HCT116 (cell line): ENCODE measurements around the gene ATXN7L2. TPM values are rescaled to one million over a fixed set of nuclear protein-coding genes. Genes with fewer than 3 reads are reported as not detected.

Experiments used
- ATAC-seq: fragments of 200-7000 bp; cut with Tn5 transposase; 2 replicates; pipeline ENCODE4 v1.9.1; 2020; ENCODE audit warnings: mild to moderate bottlenecking, moderate library complexity
- BruUV-seq: library from RNA; stranded (reverse); fragments of 400-500 nt; replicated peaks from 2 replicates; lab custom pipeline; 2021; lab: Mats Ljungman, UMichigan
- CTCF ChIA-PET: fragments of 300-600 bp; sonication (Branson Sonifier 250); formaldehyde crosslinking; loops from one replicate; lab custom pipeline; 2021; ENCODE audit warnings: antibody characterized with exemption; lab: Charles Lee
- POLR2A ChIA-PET: fragments of 300-600, 350-600 bp; sonication (Branson Sonifier 250); formaldehyde crosslinking; loops from one replicate; lab custom pipeline; 2021; ENCODE audit warnings: antibody characterized with exemption; lab: Charles Lee
- RAD21 ChIA-PET, 2 experiments: fragments of 300-600 bp; sonication (Branson Sonifier 250); formaldehyde crosslinking; loops; one replicate each; lab custom pipeline; 2023; ENCODE audit warnings: low total read pairs in 2 of 2; ENCODE audit not compliant: uncharacterized antibody in 2 of 2, unreplicated experiment in 2 of 2, low non-redundant PET in 1 of 2; lab: Charles Lee
- DNase-seq: peaks from one replicate; pipeline ENCODE4 v3.0.0-alpha.2; 2010; ENCODE audit warnings: low read depth, low spot score
- H2AFZ ChIP-seq: fragments of 200-600 bp; shearing (Covaris generic), sonication (generic); 2 replicates; pipeline ENCODE4 v1.6.1; 2017; ENCODE audit warnings: low read depth, mixed run types, mixed read lengths, antibody characterized with exemption, low read length; ENCODE audit not compliant: poor library complexity, severe bottlenecking
- H3K27ac ChIP-seq: 2 replicates; pipeline ENCODE4 v1.5.1; 2012; ENCODE audit warnings: low read depth, low read length
- H3K27me3 ChIP-seq: fragments of 200-600 bp; sonication (generic); 2 replicates; pipeline ENCODE4 v1.6.1; 2016; ENCODE audit warnings: mixed run types, low read length, mixed read lengths; ENCODE audit not compliant: insufficient read depth
- H3K36me3 ChIP-seq, 2 experiments: fragments of 200-500 bp in 1 of 2; fragments of 200-600 bp in 1 of 2; sonication (Bioruptor generic) in 1 of 2; sonication (generic) in 1 of 2; 2 replicates each; pipeline versions ENCODE4 v1.5.1 to v1.6.1; 2014 to 2016; ENCODE audit warnings: low read length in 2 of 2, inconsistent platforms in 1 of 2, mixed read lengths in 1 of 2, mixed run types in 1 of 2; ENCODE audit not compliant: insufficient read depth in 2 of 2, control insufficient read depth in 1 of 2
- H3K4me1 ChIP-seq, 2 experiments: fragments of 200-600 bp in 1 of 2; sonication (generic) in 1 of 2; 2 replicates each; pipeline versions ENCODE4 v1.5.1 to v1.6.1; 2012 to 2017; ENCODE audit warnings: low read length in 2 of 2, inconsistent platforms in 1 of 2, mild to moderate bottlenecking in 1 of 2, mixed read lengths in 1 of 2, mixed run types in 1 of 2, moderate library complexity in 1 of 2; ENCODE audit not compliant: insufficient read depth in 2 of 2, control insufficient read depth in 1 of 2
- H3K4me2 ChIP-seq: fragments of 200-600 bp; sonication (generic); 2 replicates; pipeline ENCODE4 v1.6.1; 2017; ENCODE audit warnings: mixed run types, low read length, mixed read lengths
- H3K4me3 ChIP-seq, 2 experiments: fragments of 200-600 bp in 1 of 2; sonication (generic) in 1 of 2; replicated peaks in 1 of 2; 2 replicates each; pipeline ENCODE4 v1.5.1; 2011 to 2016; ENCODE audit warnings: low read length in 2 of 2, control low read depth in 1 of 2, low read depth in 1 of 2, mild to moderate bottlenecking in 1 of 2, mixed read lengths in 1 of 2, mixed run types in 1 of 2
- H3K79me2 ChIP-seq: fragments of 200-600 bp; sonication (generic); 2 replicates; pipeline ENCODE4 v1.6.1; 2017; ENCODE audit warnings: mild to moderate bottlenecking, mixed run types, low read length, moderate library complexity, mixed read lengths; ENCODE audit not compliant: insufficient read depth
- H3K9ac ChIP-seq: fragments of 200-600 bp; sonication (generic); 2 replicates; pipeline ENCODE4 v1.6.1; 2016; ENCODE audit warnings: low read length, mixed read lengths
- H3K9me2 ChIP-seq: fragments of 200-600 bp; sonication (generic), shearing (Covaris generic); 2 replicates; pipeline ENCODE4 v1.6.1; 2017; ENCODE audit warnings: mixed run types, mild to moderate bottlenecking, moderate library complexity; ENCODE audit not compliant: insufficient read depth
- H3K9me3 ChIP-seq, 2 experiments: fragments of 200-500 bp in 1 of 2; fragments of 200-600 bp in 1 of 2; sonication (Bioruptor generic) in 1 of 2; sonication (generic) in 1 of 2; 2 replicates each; pipeline ENCODE4 v1.6.1; 2014 to 2017; ENCODE audit warnings: low read length in 2 of 2, mixed read lengths in 2 of 2, inconsistent platforms in 1 of 2, low read depth in 1 of 2, mild to moderate bottlenecking in 1 of 2, mixed run types in 1 of 2, moderate library complexity in 1 of 2; ENCODE audit not compliant: control insufficient read depth in 1 of 2, insufficient read depth in 1 of 2
- H4K20me1 ChIP-seq: fragments of 200-600 bp; sonication (generic), shearing (Covaris generic); 2 replicates; pipeline ENCODE4 v1.6.1; 2017; ENCODE audit warnings: mixed run types, mild to moderate bottlenecking, moderate library complexity; ENCODE audit not compliant: insufficient read depth
- CBX3 ChIP-seq: IDR thresholded peaks from 2 replicates; pipeline ENCODE4 v1.6.1; 2012; ENCODE audit warnings: low read depth
- CEBPB ChIP-seq: IDR thresholded peaks from 2 replicates; pipeline ENCODE4 v1.6.1; 2012; ENCODE audit warnings: low read depth
- EGR1 ChIP-seq: IDR thresholded peaks from 2 replicates; pipeline ENCODE4 v1.6.1; 2012; ENCODE audit warnings: low read depth
- EZH2 ChIP-seq: fragments of 200-600 bp; sonication (generic); IDR thresholded peaks from 2 replicates; pipeline ENCODE4 v1.6.1; 2017; ENCODE audit warnings: antibody characterized with exemption, mixed run types
- EZH2phosphoT487 ChIP-seq: fragments of 200-600 bp; IDR thresholded peaks from 2 replicates; pipeline ENCODE4 v1.6.1; 2018; ENCODE audit warnings: antibody characterized with exemption, borderline replicate concordance
- POLR2A ChIP-seq: IDR thresholded peaks from 2 replicates; pipeline ENCODE4 v1.7.0; 2011; ENCODE audit warnings: borderline replicate concordance; ENCODE audit not compliant: insufficient read depth, insufficient read length; ENCODE audit errors: extremely low read depth
- POLR2AphosphoS5 ChIP-seq: IDR thresholded peaks from 2 replicates; pipeline ENCODE4 v1.6.1; 2011; ENCODE audit warnings: mild to moderate bottlenecking, low read depth, low read length, moderate library complexity
- SIN3A ChIP-seq: IDR thresholded peaks from 2 replicates; pipeline ENCODE4 v1.6.1; 2012; ENCODE audit warnings: low read depth
- SP1 ChIP-seq: IDR thresholded peaks from 2 replicates; pipeline ENCODE4 v1.6.1; 2012; ENCODE audit warnings: low read depth
- SRF ChIP-seq: IDR thresholded peaks from 2 replicates; pipeline ENCODE4 v1.6.1; 2012; ENCODE audit warnings: low read depth
- TCF7L2 ChIP-seq: IDR thresholded peaks from 2 replicates; pipeline ENCODE4 v1.7.0; 2011; ENCODE audit warnings: borderline replicate concordance, inconsistent platforms; ENCODE audit not compliant: insufficient read depth, insufficient read length; ENCODE audit errors: extremely low read depth
- YY1 ChIP-seq: IDR thresholded peaks from 2 replicates; pipeline ENCODE4 v1.6.1; 2011; ENCODE audit warnings: low read length, low read depth, moderate library complexity, mild to moderate bottlenecking; ENCODE audit not compliant: insufficient replicate concordance; ENCODE audit errors: extremely low read depth
- ZFX ChIP-seq: fragments of 450-650 bp; IDR thresholded peaks from 2 replicates; pipeline ENCODE4 v1.6.1; 2017
- intact Hi-C: fragments of 100-400 bp; cut with micrococcal nuclease; formaldehyde crosslinking; loops from 2 replicates; pipeline ENCODE4 v1.10.0; 2022
- total RNA-seq: library from RNA; stranded (reverse); gene quantifications from one replicate; pipeline ENCODE4 v1.2.1, GENCODE V29; 2021; ENCODE audit not compliant: unreplicated experiment
- TF ChIP-seq, protein P1 (sequence below), 3 experiments: fragments of 200-600 bp in 1 of 3; sonication (generic) in 1 of 3; IDR thresholded peaks in 2 of 3; conservative IDR thresholded peaks in 1 of 3; 2 replicates each; pipeline ENCODE4 v1.5.1; 2012 to 2017; ENCODE audit warnings: low read depth in 2 of 3, low read length in 2 of 3, antibody characterized with exemption in 1 of 3, borderline replicate concordance in 1 of 3, control low read depth in 1 of 3, mild to moderate bottlenecking in 1 of 3, mixed read lengths in 1 of 3, mixed run types in 1 of 3, moderate library complexity in 1 of 3; ENCODE audit not compliant: insufficient read depth in 1 of 3
- TF ChIP-seq, protein P2 (sequence below): IDR thresholded peaks from 2 replicates; pipeline ENCODE4 v1.6.1; 2012
- TF ChIP-seq, protein P3 (sequence below): IDR thresholded peaks from 2 replicates; pipeline ENCODE4 v1.6.1; 2012
- TF ChIP-seq, protein P4 (sequence below): IDR thresholded peaks from 2 replicates; pipeline ENCODE4 v1.6.1; 2012; ENCODE audit warnings: low read depth

ATXN7L2 gene
- total RNA-seq, 1 experiment from 2014 or later: 7.2 TPM

DNA sequence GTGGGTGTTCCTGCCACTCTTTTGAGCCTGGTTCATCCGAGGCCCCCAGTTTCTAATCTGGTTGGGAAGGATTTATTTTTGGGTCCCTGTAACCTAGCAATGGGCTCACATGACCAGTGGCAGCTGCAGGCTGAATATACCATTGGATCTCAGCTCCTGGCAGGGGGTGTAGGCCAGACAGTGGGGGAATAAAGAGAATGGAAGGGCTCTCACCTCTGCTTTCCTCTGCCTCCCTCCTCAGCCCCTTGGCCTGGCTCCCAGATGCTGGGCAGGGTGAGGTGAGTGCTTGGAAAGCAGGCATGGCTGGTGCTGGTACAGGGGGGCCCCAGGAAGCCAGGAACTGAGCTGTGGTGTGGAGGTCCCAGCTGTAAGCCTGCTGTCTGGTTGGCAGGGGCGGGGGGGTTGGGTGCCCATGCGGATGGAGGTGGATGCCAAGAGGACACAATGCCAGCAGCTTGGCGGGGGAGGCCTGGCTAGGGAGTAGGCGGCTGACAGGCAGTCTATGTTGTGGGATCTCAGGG, 52.3 kb downstream of the ATXN7L2 start (continued):
- TF ChIP-seq POLR2AphosphoS5 (no peak), CBX3 (no peak), SRF (no peak), TCF7L2 (no peak), EZH2 (no peak), POLR2A (no peak)
- TF ChIP-seq, protein P1, sequence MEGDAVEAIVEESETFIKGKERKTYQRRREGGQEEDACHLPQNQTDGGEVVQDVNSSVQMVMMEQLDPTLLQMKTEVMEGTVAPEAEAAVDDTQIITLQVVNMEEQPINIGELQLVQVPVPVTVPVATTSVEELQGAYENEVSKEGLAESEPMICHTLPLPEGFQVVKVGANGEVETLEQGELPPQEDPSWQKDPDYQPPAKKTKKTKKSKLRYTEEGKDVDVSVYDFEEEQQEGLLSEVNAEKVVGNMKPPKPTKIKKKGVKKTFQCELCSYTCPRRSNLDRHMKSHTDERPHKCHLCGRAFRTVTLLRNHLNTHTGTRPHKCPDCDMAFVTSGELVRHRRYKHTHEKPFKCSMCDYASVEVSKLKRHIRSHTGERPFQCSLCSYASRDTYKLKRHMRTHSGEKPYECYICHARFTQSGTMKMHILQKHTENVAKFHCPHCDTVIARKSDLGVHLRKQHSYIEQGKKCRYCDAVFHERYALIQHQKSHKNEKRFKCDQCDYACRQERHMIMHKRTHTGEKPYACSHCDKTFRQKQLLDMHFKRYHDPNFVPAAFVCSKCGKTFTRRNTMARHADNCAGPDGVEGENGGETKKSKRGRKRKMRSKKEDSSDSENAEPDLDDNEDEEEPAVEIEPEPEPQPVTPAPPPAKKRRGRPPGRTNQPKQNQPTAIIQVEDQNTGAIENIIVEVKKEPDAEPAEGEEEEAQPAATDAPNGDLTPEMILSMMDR (IDR thresholded peaks at IDR 0.05 in 2 of 3, conservative IDR thresholded peaks at IDR 0.05 in 1 of 3; ENCODE audit: borderline replicate concordance in 1 of 3, insufficient read depth in 1 of 3, low read depth in 2 of 3, low read length in 2 of 3): no peak
- TF ChIP-seq, protein P2, sequence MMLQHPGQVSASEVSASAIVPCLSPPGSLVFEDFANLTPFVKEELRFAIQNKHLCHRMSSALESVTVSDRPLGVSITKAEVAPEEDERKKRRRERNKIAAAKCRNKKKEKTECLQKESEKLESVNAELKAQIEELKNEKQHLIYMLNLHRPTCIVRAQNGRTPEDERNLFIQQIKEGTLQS: no peak

DNA sequence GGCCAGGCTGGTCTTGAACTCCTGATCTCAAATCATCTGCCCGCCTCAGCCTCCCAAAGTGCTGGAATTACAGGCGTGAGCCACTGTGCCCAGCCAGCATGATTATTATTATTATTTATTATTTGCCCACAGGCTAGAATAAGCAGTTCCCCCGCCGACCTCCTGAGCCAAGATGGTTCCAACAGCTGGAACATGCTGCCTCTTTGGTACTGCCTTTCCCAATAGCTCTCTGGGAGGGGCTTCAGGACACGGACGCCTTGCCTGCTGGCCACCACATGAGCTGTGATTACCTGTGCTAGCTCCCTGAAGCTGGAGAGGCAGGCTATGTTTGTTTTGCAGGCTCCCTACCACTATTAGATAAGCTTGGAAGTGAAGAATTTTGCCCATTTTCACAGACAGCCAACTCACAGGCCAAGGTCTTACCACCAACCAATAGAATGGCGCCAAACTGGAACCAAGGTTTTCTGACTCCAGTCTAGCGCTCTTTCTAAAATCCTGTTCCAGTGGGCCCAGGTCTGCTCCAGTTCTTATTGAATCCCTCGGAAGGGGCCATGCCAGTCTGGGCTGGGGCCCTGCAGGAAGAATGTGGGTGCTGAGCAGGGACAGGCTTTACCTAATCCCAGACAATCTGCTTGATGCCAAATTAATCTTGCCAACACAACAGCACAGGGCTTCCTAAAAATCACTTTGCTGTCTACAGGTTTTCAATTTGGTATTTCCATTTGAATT, 53.9 kb downstream of the ATXN7L2 start:
- no peak for TF ChIP-seq EZH2phosphoT487
- TF ChIP-seq, protein P3, sequence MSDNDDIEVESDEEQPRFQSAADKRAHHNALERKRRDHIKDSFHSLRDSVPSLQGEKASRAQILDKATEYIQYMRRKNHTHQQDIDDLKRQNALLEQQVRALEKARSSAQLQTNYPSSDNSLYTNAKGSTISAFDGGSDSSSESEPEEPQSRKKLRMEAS: no peak
- no peak for TF ChIP-seq CEBPB
- TF ChIP-seq YY1: no peak
- no peak for TF ChIP-seq POLR2A
- TF ChIP-seq POLR2AphosphoS5: no peak
- no peak for TF ChIP-seq SP1
- no peak for TF ChIP-seq EGR1
- TF ChIP-seq ZFX: no peak
- TF ChIP-seq SIN3A: no peak
- TF ChIP-seq, protein P4, sequence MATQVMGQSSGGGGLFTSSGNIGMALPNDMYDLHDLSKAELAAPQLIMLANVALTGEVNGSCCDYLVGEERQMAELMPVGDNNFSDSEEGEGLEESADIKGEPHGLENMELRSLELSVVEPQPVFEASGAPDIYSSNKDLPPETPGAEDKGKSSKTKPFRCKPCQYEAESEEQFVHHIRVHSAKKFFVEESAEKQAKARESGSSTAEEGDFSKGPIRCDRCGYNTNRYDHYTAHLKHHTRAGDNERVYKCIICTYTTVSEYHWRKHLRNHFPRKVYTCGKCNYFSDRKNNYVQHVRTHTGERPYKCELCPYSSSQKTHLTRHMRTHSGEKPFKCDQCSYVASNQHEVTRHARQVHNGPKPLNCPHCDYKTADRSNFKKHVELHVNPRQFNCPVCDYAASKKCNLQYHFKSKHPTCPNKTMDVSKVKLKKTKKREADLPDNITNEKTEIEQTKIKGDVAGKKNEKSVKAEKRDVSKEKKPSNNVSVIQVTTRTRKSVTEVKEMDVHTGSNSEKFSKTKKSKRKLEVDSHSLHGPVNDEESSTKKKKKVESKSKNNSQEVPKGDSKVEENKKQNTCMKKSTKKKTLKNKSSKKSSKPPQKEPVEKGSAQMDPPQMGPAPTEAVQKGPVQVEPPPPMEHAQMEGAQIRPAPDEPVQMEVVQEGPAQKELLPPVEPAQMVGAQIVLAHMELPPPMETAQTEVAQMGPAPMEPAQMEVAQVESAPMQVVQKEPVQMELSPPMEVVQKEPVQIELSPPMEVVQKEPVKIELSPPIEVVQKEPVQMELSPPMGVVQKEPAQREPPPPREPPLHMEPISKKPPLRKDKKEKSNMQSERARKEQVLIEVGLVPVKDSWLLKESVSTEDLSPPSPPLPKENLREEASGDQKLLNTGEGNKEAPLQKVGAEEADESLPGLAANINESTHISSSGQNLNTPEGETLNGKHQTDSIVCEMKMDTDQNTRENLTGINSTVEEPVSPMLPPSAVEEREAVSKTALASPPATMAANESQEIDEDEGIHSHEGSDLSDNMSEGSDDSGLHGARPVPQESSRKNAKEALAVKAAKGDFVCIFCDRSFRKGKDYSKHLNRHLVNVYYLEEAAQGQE: no peak
- H3K79me2 ChIP-seq: no peaks in the 10 kb centered on the region
- no peaks in the 10 kb centered on the region for H4K20me1 ChIP-seq
- no peak overlapping the region for H3K4me3 ChIP-seq
- RAD21 ChIA-PET: no interaction called here
- DNase-seq (no peak), ATAC-seq (no peak)
- no peak overlapping the region for H3K9ac ChIP-seq
- no peaks in the 10 kb centered on the region for H3K27me3 ChIP-seq
- H3K36me3 ChIP-seq: no peaks in the 10 kb centered on the region
- H3K4me2 ChIP-seq: no peak overlapping the region
- intact Hi-C loops: loop anchor here (10.0 kb wide), 1 partner anchor 333 kb away; no protein-coding TSS in a partner anchor
- no peaks in the 10 kb centered on the region for H3K9me2 ChIP-seq
- H3K9me3 ChIP-seq: no peaks in the 10 kb centered on the region
- H3K27ac ChIP-seq: no peak overlapping the region
- H2AFZ ChIP-seq: no peak overlapping the region
- no TSS peak for BruUV-seq
- POLR2A ChIA-PET: no interaction called here
- CTCF ChIA-PET: interaction anchor here (1.0 to 1.1 kb wide), 2 partner anchors 8 to 47 kb away, joined by 3 read pairs; no protein-coding TSS in a partner anchor
- peaks cover 1 to 6% of the 10 kb centered on the region in 2 experiments; a peak in 3 of 4 replicates for H3K4me1 ChIP-seq
